GM19452 (cell line): Measurements from ENCODE around the gene DYSF.

ENCODE experiments used
- ATAC-seq: cut with Tn5 transposase; IDR thresholded peaks from one replicate; pipeline ENCODE4 v1.9.1; 2021; ENCODE audit not compliant: unreplicated experiment

The DYSF gene

DNA sequence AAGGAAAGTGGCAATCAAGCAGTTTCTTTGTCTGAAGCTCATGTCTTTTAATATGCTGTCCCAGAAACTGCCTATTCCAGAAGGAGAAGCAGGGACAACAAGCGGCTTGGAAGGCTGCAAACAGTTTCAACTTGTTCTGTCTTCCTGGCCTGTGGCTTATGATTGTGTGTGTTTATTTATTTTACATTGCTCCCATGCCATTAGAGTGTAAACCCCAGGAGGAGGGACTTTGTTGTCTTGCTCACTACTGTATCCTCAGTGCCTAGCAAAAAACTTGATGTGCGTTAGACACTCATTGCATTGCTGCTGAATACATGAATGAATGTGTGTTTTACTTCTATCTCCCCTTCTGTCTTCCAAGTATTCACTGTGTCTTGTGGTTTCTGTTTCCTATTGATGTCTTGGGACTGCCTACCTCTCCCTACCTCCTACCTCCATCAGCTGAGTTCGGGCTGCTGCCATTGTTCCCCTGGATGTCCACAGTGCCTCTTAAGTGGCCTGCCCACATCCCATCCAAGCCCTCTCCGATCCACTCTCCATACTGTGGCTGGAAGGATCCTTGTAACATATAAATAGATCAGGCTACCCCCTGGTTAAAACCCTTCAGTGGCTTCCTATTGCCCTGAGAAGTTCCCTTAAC lies 261.4 kb downstream of the DYSF start:
- no peak for ATAC-seq

DNA sequence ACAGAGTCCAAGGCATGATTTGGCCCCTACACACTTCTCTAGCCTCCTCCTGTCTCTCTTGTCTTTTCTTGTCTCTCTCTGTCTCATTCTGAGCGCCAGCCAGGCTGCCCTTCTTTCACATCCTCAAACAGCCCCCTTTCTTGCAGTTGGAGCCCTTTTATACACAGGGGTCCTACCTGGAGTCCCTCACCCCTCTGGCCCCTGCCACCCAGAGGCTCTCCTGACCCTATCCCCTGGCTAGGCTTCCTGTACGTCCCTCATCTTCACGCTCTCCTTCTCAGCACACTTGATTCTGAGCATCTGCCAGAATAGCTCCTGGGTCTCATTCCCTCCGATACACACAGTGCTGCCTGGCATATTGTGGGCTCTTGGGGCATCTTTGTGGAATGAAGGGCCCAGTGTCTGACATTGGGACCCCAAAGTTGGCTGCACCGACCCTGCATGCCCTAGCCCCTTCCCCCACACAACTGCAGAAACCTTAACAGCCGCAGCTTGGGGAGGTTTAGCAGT lies 261.9 kb downstream of the DYSF start:
- ATAC-seq = no peak

DNA sequence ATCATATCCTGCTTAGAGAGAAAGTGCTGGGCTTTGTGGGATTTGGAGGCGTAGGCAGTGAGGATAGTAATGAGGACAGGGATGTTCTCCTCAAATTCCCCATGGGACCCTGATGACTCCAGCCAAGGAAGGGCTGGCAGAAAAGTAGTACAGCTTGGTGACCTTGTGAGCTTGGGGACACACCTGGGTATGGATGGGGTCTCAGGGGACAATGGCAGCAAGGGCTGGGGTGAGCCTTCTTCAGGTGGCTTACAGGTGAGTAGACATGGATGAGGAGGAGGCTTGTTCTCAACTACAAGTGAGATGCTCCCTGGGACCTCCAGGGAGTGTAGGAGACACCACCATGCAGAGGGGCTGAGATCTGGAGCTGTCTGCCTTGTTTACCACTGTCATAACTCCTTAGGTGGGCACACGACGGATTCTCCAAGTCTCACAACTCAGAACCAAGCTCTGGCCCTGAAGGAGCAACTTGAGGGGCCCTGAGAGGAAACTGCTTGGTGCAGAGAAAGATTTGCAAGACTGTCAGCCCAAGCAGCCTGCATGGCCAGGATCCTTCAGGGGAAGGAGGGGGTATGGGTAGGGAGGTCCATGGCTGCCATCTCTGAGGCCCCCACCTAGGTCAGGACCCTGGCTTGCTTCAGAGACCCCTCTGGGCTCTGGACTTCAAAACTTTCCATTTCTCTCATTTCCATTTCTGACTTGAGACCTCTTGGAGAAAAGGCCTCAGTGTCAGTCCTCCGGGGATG lies 262.8 kb downstream of the DYSF start:
- no peak for ATAC-seq

DNA sequence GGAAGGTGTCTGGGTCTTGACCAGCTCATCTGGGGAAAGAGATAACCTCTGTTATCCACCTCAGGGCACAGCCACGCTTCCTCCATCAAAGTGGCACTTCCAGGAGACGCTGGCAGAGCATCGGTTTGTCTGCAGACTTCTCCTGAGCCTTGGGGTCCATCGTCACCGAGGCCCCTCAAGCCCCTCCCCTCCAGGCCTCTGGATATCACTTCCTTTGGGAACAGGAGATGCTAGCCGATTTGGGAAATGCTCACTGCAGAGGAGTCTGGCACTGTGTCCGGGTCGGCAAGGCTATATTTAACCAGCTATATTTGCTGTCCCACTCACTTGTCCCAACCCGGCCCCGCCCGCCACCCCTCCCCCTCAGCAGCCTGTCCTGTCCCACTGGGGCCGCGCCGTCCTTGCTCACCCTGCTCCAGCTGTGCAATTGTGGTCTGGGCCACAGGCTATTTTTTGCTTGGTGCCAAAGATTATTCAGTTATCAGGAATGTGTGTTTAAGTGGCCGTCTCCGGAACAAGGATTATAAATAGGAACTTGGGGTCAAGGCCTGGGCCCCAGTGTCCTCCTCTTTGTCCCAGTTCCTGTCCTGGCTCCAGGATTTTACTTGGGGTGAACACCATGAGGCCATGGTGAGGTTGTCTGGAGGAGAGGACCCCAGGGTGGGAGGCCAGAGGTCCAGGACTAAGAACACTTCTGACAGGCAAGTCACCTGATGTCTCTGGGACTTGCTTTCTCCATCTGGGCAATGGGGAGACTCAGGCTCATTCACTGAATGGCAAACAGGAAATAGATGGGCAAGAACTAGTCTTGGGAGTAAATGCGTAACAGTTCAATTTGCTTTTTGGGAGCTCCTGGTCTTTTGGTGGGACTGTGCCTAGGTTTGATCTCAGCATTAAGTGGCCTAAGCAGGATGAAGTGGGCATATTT lies 263.6 kb downstream of the DYSF start:
- no peak for ATAC-seq

GRCh38 chr2:71718686-71719085 lies 265.3 kb downstream of the DYSF start:
- no peak for ATAC-seq

DNA sequence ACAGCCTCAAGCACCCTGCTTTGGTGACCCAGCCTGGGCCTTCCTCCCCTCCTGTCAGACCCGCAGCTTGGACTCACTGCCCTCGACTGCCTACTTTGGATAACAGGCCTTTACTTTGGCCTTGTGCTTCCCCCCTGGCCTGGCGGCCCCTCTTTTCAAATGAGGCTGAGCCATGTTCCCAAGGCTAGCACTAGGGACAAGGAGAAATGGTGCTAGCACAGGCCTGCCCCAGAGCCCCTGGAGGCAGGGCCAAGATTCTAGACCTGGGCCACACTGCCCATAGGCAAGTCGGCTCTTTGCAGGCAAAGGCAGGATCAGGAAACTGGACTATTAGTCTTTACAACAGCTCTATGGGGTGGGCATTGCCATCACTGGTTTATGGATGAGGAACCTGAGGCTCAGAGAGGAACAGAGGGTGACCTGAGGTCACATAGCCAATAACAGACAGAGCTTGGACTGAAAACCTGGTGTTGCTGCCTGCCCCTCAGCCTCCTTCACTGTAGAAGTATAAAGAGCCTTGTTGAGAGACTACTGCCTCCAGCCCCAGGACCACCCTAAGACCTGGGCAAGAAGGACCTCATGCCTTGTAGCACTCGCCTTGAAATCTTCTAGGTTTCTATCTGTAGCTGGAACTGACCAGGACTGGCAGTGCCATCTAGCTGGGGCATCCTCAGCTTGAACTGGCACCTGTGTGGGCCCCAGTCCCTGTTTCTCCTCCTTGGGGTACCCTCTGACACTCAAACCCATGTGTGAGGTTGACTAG lies 266.3 kb downstream of the DYSF start:
- ATAC-seq = no peak

DNA sequence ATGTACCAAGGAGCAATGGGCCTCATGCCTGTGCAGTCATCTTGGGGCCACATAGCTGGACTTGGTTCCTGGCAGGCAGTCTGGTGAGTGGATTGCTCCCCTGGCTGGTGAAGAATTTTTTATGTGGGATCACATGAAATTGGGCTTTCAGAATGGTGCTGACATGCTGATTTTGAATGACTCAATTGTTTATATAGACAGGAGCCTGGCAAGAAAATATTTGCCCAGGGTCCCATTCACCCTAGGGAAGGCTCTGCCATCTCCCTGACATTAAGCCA lies 266.9 kb downstream of the DYSF start:
- no peak for ATAC-seq

GRCh38 chr2:71720596-71721361 lies 267.4 kb downstream of the DYSF start:
- ATAC-seq = no peak

GRCh38 chr2:71721362-71721665 lies 268.0 kb downstream of the DYSF start:
- ATAC-seq = no peak

GRCh38 chr2:71721669-71722068 lies 268.3 kb downstream of the DYSF start:
- ATAC-seq = no peak

DNA sequence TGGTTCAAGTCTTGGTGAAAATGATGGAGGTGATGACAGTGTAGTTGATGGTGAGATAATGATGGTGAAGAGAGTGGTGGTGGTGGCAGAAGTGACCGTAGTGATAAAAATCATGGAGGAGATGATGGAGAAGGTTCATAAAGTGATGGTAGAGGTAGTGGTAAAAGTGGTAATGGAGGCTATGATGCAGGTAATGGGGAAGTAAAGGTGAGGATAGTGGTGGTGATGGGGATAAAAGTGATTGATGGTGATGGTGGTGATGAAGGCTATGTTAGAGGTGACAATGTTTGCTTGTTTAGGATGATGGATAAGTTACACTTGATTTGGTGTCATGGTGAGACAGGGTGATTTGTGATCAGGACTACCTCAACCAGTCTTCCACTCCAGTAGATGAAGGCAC lies 268.9 kb downstream of the DYSF start:
- no peak for ATAC-seq

DNA sequence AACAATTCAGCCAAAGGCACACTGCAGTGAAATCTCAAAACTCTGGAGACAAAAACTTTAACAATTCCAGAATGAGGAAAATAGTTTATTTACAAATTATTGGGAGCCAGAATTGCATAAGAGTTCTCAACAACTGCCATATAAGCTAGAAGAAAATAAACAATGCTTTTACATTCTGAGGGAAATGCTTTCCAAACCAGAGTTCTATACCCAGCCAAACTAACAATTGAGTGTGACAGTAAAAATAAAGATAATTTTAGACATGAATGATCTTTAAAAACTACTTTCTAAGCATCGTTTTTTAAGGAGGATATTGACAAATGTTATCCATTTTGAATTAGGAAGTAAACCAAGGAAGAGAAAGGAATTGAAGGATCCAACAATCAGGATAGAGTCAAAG lies 271.4 kb downstream of the DYSF start:
- ATAC-seq = no peak

- no peak for ATAC-seq
Observed at GRCh38 chr2:71725836-71726235, 272.5 kb downstream of the DYSF start.

DNA sequence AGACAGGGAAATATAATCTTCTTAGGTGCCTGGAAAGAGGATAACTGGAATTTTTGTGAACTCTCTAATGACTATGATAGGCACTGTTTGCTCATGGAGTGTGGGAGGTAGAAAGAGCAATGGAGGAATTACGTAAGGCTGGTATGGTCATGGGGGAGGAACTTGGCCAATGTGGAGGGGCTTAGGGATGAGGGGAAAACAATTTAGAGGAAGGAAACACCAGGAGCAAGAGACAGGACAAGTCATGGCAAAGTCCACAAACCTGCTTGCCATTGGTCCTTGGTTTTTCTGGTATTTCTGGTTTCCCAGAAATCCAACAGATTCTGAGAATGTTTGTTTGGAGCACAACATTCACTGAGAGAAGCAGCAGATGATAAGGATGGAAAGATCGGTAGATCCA lies 274.2 kb downstream of the DYSF start:
- ATAC-seq = no peak

DNA sequence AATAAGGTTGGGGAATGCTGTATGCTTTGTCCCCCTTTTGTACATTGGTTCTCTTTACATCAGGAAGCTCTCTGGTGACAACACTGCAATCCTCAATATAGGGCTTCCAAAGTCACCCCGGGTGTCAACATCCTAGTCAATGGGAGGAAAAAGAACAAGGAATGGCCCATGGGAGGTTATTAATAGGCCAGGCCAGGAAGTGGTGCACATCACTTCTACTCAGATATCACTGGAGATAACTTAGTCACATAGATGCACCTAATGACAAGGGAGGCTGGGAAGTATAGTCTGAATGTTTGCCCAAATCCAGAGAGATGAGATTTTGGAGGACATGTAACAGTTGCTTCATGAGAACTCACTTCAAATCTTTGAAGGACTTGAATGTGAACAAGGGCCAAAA lies 274.7 kb downstream of the DYSF start:
- no peak for ATAC-seq

GRCh38 chr2:71730785-71731383 lies 277.5 kb downstream of the DYSF start:
- no peak for ATAC-seq

- no peak for ATAC-seq
Observed at GRCh38 chr2:71734620-71735019, 281.3 kb downstream of the DYSF start.

GRCh38 chr2:71735676-71736075 lies 282.3 kb downstream of the DYSF start:
- no peak for ATAC-seq
